H7 (cell line): ENCODE data around the gene LY6G5C. TPM values are rescaled to one million over a fixed set of nuclear protein-coding genes. Genes with fewer than 3 reads are reported as not detected.

Experiments
- DNase-seq: peaks from one replicate; pipeline ENCODE4 v3.0.0; 2012
- H3K27me3 ChIP-seq: 2 replicates; pipeline ENCODE4 v1.6.0; 2011; ENCODE audit warnings: mild to moderate bottlenecking, low read length; ENCODE audit not compliant: control insufficient read depth, insufficient read depth
- H3K36me3 ChIP-seq: replicated peaks from 2 replicates; pipeline ENCODE4 v1.5.1; 2011; ENCODE audit warnings: low read length; ENCODE audit not compliant: control insufficient read depth, insufficient read depth
- H3K4me3 ChIP-seq: 2 replicates; pipeline ENCODE4 v1.5.1; 2011; ENCODE audit warnings: low read depth, mild to moderate bottlenecking, control low read depth, low read length, moderate library complexity; ENCODE audit not compliant: insufficient read depth
- total RNA-seq: library from RNA; depleted of rRNA; stranded (reverse); fragments of >200 nt; shearing (Covaris generic); gene quantifications from 2 replicates; pipeline ENCODE4 v1.2.3, GENCODE V29; 2014

LY6G5C gene
- total RNA-seq, 1 experiment from 2014 or later = 2.0 TPM

DNA sequence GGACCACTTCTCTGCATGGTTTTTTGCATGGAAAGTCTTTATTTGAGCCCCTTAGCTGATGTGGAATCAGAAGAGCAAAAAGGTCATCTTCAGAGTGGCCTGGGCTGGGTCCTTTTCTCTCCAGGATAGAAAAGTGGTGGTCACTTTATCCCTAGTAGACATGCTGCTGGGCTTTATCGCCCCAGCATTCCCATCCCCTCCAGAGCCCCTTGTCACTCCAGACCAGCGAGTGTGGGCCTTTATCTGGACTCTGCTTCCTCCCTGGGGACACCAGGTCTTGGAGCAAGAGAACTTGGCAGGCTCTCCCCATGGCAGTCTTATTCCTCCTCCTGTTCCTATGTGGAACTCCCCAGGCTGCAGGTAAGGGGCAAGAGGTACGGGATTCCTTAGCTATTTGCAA is 25.7 kb upstream of the LY6G5C start, which contains the start of gene LY6G6F:
LY6G6F (plus strand) TSS at position 268 of the 400 bp plus-strand sequence; CDS start at position 309, 41 bp downstream.
- no peak within 1 kb of the TSS for H3K4me3 ChIP-seq
- H3K36me3 ChIP-seq = no peaks in the 10 kb centered on the region
- H3K27me3 ChIP-seq = no peaks in the 10 kb centered on the region; the same call in 1 of the 2 replicates
- no peak for DNase-seq

DNA sequence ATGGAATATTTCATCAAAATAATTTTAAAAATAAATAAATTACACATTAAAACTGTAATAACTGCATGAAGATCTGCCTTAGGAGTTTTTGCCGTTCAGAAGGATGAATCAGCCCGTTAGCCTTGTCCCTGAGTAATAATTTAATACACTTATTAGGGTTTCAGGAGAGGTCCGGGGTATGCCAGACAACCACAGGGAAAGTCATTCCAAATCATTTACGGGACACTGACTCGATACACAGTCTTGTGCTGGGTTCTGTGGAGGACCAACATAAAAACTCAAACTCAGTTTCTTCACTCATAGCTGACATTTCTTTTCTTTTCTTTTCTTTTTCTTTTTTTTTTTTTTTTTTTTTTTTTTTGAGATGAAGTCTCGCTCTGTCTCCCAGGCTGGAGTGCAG is 25.1 kb upstream of the LY6G5C start:
- no peak for DNase-seq
- Histone ChIP-seq H3K4me3 (no peak overlapping the region), H3K36me3 (no peaks in the 10 kb centered on the region), H3K27me3 (no peaks in the 10 kb centered on the region; the same call in 1 of the 2 replicates)

DNA sequence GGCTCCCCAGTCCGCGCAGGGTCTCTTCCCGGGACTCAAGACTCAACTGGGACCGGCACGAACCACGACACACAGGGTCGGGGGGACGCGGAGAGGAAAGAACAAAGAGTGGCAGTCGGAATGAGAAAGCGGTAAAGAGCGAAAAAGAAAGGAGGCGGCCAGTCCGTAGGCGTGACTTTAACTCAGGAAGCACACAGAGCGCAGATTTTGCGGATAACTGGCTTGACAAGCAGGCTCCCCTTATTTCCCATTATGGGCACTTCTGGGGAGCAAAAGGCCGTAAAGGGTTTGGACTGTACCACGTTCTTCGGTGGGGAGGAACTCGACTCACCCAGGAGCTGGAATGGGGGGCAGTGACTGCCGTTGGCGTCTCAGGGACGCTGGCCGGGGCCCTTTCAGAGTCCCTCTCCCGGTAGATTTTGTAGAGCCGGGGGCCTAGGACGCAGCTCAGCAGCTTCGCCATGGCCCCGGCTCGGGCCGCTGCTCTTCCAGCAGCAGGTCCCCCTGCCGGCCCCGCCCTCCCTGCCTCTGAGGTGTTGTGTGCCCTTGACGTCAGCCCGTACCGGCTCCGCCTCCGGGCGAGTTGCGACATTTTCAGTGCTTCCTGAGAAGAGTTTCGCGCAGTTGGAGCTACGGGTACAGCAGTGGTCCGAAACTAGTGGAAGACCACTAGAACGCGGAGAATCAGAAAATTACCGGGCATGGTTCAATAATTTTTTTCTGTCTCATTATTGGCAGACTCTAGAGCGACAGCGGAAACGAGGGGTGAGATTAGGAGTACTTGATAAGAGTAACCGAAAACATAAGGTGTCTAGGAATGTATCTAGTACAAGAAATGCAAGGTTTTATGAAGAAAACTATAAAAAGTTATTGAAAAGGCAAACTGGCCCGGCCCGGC is 22.2 kb upstream of the LY6G5C start, which contains the start of gene ABHD16A:
ABHD16A (minus strand) TSS at position 506 of the 898 bp plus-strand sequence; CDS start at position 463, 43 bp downstream.
- Histone ChIP-seq H3K27me3 (no peaks in the 10 kb centered on the region; the same call in 1 of the 2 replicates), H3K4me3 (peak within 1 kb of the TSS; percentile 87), H3K36me3 (no peaks in the 10 kb centered on the region)
- peak; percentile 99 for DNase-seq

DNA sequence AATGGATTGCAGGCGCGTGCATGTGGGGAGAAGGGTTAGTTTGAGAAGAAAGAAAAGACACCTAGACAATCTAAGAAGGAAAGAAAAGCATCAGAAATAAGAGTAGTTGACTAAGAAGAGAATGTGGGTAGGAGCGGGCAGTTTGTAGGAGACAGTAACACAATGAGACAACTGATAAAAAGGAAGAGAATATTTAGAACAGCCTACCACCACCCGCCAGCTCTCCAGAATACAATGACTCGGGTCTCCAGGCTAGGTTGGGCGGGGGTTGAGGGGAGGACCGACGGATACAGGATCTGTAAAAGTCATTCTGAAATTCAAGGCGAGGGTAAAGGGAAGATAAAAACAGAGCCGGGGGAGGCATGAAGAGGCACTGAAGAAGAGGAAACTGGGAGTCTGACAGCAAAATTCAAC is 21.5 kb upstream of the LY6G5C start:
- no peaks in the 10 kb centered on the region for H3K36me3 ChIP-seq
- peak; percentile 78 for DNase-seq
- no peaks in the 10 kb centered on the region for H3K27me3 ChIP-seq
- H3K4me3 ChIP-seq = peak overlapping the region; percentile 87

DNA sequence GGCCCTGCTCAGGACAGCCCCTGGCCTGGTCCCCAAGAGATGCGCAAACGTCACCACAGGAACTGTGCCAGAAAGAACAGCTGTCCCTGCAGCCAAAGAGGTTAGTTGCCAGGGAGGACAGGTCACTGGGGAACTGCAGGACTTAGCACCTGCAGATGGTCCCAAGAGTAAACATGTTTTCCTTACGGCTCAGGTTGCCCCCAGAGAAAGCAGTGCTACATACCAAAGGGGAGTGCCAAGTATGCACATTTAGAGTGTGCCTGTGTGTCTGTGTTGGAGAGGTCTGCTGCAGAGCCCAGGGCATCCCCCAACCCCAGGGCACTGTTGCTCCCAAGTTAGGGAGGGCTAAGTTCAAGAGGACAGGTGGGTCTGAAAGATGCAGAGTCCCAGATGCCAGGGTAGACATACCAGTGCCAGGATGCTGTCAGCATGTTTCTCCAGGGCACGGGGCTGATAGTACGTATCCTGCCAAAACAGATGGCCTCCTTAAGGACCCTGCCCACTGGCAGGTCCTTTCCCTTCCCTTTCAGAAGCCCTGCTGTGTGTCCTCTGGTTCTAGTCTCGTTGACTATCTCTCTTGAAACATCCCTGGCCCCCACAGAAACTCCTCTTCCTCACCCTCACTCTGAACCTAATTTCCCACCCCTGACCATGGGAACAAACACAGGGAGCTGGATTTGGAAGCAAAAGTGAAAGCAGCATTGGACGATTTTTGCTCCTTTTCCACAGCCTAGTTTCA is 21.0 kb upstream of the LY6G5C start:
- DNase-seq = no peak
- Histone ChIP-seq H3K27me3 (no peaks in the 10 kb centered on the region), H3K4me3 (peak overlapping the region; percentile 87), H3K36me3 (no peaks in the 10 kb centered on the region; the same call in 1 of the 2 replicates)

DNA sequence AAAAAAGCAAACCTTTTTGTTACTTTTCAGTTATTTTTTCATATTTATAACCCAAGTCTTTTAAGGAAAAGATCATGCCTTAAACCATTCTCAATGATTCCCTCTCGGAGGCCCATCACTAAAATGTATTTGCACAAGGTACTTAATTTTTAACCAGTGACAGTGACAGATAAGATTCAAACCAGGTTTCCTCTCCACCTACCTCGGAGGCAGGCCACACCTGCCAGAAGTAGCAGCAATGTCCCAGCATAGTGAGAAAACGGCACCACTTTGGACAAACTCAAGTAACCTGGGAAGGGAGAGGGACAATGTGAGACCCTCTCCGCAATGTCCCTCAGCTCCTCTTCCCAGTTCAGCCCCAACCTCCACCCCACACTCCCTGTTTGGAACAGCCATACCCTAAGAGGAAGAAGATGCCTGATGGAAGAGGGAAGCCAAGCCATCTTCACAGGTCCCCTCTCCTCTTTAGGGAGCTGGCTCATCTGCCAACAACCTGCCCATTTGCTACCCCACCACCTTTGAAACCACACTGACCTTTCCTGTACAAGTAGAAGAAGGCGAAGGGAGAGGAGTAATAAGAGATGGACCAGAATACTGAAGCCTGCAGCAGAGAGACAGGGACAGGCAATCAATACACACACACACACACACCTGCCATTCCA is 20.0 kb upstream of the LY6G5C start:
- H3K4me3 ChIP-seq = no peak overlapping the region

DNA sequence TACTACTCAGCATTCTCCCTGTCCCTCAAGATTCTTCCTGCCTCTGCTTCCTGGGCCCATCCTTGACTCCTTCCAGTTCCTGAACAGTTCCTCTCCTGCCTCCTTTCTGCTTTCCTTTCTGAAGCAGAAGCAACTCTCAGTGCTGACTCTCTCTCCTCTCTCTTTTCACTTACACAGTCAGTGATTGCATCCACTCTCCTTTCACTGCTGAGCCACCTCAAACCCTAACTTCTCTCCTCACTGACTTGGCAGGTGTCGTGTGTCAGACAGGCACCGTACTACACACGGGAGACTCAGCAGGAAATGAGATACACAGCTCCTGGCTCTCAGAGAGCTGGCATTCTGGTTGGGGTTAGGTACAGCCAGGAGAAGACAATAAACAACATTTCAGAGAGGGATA is 16.7 kb upstream of the LY6G5C start:
- Histone ChIP-seq H3K4me3 (no peak overlapping the region), H3K36me3 (peaks cover 7% of the 10 kb centered on the region), H3K27me3 (no peaks in the 10 kb centered on the region)
- no peak for DNase-seq

More for the DNA sequence above, 20.0 kb upstream of the LY6G5C start:
- Histone ChIP-seq H3K27me3 (no peaks in the 10 kb centered on the region), H3K36me3 (peaks cover 2% of the 10 kb centered on the region; the same call in 1 of the 2 replicates)
- no peak for DNase-seq

DNA sequence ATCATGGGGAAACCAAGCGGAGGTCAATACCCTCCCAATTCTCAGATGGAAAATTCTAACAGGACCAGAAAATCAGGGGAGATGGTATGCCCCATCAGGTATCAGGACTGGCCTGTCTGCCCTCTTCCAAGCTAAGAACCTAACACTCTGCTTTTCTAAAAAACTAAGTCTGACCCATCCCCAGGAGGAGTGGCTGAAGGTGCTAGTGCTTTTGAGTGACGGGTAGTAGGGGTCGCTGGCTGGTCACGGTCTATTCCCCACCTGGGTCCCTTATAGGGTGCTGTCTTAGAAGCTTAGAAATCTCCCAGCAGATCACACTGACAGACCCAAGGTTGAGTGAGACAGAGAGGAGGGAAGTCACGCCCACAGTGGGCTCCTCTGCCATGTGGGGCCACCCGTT is 12.7 kb upstream of the LY6G5C start:
- DNase-seq = no peak
- Histone ChIP-seq H3K27me3 (no peaks in the 10 kb centered on the region), H3K36me3 (peaks cover 17% of the 10 kb centered on the region), H3K4me3 (no peak overlapping the region)

DNA sequence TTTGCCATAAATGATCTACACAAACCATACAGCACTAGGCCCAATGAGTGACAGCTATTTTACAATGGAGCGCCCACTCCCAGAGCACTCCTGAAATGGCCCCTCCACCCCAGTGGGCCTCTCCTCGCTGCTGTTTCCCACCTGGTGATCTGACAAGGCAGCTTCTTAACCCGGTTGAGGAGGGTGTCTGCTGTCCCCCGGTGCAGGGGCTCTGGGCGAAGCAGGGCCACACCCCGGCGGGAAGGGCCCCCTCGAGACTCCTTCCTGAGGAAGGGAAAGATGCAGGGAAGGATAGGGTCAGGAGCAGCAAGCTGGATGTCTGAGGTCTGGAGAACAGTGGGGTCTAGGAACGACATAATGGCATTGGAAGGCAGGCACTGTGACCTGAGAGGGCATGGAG is 12.0 kb upstream of the LY6G5C start:
- Histone ChIP-seq H3K27me3 (no peaks in the 10 kb centered on the region), H3K4me3 (no peak overlapping the region), H3K36me3 (peaks cover 17% of the 10 kb centered on the region)
- no peak for DNase-seq

DNA sequence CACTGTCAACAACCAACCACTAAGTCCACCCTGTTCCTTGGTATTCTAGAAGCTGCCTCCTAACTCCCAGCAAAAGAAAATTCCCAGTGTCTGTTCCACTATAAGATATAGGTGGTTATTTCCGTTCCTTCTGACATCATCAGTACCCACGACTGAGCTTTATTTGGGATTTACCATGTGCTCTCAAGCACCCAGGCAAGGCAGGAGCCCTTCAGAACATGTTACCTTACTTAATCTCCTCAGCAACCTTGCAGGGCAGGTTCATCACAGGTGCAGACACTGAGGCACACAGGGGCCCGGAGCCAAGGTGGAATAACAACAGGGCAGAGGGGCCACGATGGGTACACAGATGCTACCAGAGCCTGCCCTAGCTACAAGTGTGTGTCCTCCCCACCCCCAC is 11.5 kb upstream of the LY6G5C start:
- H3K4me3 ChIP-seq = no peak overlapping the region
- no peaks in the 10 kb centered on the region for H3K27me3 ChIP-seq
- peaks cover 19% of the 10 kb centered on the region for H3K36me3 ChIP-seq
- DNase-seq = no peak

DNA sequence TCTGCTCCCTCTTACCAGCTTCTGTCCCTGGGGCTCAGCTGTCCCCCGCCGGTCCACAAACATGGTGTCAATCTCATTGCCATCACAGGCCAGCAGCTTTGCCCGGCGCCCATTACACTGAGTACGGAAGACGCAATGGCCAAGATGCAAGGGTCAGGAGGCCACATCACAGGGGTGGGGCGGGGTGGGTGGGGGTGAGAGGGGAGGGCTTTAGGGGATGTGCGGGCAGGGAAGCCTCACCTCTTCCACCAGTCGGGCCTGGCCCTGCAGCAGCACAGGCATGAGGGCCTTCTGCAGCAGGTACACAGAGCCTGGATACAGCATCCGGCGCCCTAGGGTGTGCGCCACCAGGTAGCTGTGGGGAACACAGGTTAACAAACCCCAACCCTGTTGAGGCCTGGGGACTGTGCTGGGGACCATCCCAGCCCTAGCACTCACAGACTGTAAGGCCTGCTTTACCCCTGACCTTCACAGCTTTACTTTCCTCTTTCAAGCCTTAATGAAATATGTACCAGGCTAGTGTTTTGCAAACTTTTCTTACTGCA is 10.8 kb upstream of the LY6G5C start:
- H3K36me3 ChIP-seq = peaks cover 19% of the 10 kb centered on the region
- H3K27me3 ChIP-seq = no peaks in the 10 kb centered on the region
- H3K4me3 ChIP-seq = no peak overlapping the region
- DNase-seq = no peak

DNA sequence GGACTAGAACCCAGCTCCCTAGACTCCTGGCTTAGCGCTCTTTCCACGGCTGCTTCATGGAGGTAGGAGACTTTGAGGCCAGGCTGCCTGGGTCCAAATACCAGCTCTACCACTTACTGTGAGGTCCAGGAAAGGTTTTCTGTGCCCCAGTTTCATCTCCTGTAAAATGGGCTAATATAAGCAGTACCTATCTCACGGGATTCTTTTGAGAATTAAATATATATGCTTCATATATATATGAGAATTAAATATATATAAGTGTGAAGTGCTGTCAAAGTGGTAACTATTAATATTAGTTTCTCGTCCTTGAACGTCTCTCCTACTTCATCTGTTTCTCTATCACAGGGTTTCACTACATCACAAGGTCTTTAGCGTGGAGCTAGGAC is 10.2 kb upstream of the LY6G5C start:
- DNase-seq = no peak
- H3K4me3 ChIP-seq = no peak overlapping the region
- H3K27me3 ChIP-seq = no peaks in the 10 kb centered on the region
- peaks cover 18% of the 10 kb centered on the region for H3K36me3 ChIP-seq

DNA sequence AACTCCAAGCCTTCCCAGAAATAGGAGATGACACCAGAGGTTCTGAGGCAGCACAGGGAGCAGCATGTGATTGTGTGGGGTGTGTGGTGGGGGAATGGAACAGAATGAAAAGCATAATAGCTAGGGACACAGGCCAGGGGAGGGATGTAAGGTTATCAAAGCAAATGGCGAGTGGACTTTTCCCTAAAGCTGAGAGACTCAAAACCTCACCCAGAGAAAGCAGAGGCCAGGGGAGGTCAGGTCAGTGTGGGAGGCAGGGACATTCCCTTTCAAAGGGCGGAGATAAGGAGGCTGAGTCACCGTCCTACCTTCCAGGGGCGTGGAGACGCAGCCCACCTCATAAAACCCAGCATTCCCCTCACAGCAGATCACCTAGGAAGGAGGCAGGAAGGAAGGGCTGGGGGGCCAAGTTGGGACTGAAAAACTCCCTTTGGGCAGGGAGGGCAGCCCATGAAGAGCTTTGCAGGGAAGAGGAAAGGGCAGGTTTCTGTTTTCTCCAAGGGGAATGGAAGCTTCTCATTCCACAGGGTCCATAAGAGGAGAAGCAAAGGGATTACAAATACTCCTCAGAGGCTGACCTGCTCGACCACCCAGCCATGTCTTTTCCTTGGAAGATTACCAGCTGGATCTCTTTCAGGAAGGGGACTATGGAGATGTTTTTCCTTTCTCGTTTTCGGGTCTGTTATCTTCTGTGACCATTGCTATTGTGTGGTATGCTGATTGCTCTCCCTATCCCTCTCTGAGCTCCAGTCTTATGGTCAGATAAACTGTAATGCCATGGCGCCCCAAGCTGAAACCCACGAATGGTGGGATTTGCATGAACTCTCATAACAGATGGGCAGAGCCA is 9.6 kb upstream of the LY6G5C start:
- no peak overlapping the region for H3K4me3 ChIP-seq
- peaks cover 18% of the 10 kb centered on the region for H3K36me3 ChIP-seq
- no peak for DNase-seq
- H3K27me3 ChIP-seq = no peaks in the 10 kb centered on the region
